ENCODE data around the gene ZBTB16.

GRCh38 chr11:114047327-114047726 lies 12.2 kb upstream of the ZBTB16 start:
- TF ChIP-seq, protein P1, sequence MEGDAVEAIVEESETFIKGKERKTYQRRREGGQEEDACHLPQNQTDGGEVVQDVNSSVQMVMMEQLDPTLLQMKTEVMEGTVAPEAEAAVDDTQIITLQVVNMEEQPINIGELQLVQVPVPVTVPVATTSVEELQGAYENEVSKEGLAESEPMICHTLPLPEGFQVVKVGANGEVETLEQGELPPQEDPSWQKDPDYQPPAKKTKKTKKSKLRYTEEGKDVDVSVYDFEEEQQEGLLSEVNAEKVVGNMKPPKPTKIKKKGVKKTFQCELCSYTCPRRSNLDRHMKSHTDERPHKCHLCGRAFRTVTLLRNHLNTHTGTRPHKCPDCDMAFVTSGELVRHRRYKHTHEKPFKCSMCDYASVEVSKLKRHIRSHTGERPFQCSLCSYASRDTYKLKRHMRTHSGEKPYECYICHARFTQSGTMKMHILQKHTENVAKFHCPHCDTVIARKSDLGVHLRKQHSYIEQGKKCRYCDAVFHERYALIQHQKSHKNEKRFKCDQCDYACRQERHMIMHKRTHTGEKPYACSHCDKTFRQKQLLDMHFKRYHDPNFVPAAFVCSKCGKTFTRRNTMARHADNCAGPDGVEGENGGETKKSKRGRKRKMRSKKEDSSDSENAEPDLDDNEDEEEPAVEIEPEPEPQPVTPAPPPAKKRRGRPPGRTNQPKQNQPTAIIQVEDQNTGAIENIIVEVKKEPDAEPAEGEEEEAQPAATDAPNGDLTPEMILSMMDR (IDR thresholded peaks at IDR 0.05; ENCODE audit: insufficient read depth, low read length) = no peak
- TF ChIP-seq, protein P2, sequence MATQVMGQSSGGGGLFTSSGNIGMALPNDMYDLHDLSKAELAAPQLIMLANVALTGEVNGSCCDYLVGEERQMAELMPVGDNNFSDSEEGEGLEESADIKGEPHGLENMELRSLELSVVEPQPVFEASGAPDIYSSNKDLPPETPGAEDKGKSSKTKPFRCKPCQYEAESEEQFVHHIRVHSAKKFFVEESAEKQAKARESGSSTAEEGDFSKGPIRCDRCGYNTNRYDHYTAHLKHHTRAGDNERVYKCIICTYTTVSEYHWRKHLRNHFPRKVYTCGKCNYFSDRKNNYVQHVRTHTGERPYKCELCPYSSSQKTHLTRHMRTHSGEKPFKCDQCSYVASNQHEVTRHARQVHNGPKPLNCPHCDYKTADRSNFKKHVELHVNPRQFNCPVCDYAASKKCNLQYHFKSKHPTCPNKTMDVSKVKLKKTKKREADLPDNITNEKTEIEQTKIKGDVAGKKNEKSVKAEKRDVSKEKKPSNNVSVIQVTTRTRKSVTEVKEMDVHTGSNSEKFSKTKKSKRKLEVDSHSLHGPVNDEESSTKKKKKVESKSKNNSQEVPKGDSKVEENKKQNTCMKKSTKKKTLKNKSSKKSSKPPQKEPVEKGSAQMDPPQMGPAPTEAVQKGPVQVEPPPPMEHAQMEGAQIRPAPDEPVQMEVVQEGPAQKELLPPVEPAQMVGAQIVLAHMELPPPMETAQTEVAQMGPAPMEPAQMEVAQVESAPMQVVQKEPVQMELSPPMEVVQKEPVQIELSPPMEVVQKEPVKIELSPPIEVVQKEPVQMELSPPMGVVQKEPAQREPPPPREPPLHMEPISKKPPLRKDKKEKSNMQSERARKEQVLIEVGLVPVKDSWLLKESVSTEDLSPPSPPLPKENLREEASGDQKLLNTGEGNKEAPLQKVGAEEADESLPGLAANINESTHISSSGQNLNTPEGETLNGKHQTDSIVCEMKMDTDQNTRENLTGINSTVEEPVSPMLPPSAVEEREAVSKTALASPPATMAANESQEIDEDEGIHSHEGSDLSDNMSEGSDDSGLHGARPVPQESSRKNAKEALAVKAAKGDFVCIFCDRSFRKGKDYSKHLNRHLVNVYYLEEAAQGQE (IDR thresholded peaks at IDR 0.05; ENCODE audit: insufficient replicate concordance, low read depth) = no peak
- TF ChIP-seq GABPA (IDR thresholded peaks at IDR 0.05; ENCODE audit: low read depth) = no peak
- no peak for TF ChIP-seq POLR2AphosphoS5 (IDR thresholded peaks at IDR 0.05; ENCODE audit: low read depth)

Data from HL-60 (cell line).